H1 (cell line): ENCODE results near the gene KEL.

ENCODE experiments used
- ATF3 ChIP-seq: IDR thresholded peaks from 2 replicates; pipeline ENCODE4 v1.6.1; 2011; ENCODE audit warnings: low read depth, mild to moderate bottlenecking, low read length; ENCODE audit not compliant: insufficient read depth
- BCL11A ChIP-seq, 2 experiments: IDR thresholded peaks; one replicate each; pipeline ENCODE4 v1.6.1; 2011; ENCODE audit warnings: low read depth in 2 of 2, low read length in 2 of 2, mild to moderate bottlenecking in 2 of 2
- CTBP2 ChIP-seq: IDR thresholded peaks from 2 replicates; pipeline ENCODE4 v1.7.0; 2011; ENCODE audit warnings: borderline replicate concordance, mild to moderate bottlenecking, moderate library complexity, mixed read lengths, low read length; ENCODE audit not compliant: insufficient read depth, insufficient read length
- EP300 ChIP-seq, 2 experiments: IDR thresholded peaks; 1 replicate in 1 of 2; 2 replicates in 1 of 2; pipeline ENCODE4 v1.6.1; 2011 to 2012; ENCODE audit warnings: low read depth in 2 of 2, low read length in 2 of 2, mild to moderate bottlenecking in 2 of 2, borderline replicate concordance in 1 of 2, inconsistent platforms in 1 of 2, moderate library complexity in 1 of 2
- EZH2 ChIP-seq: fragments of 200-600 bp; sonication (generic); IDR thresholded peaks from 2 replicates; pipeline ENCODE4 v1.7.1; 2012; ENCODE audit warnings: low read depth, mild to moderate bottlenecking, moderate library complexity, low read length, inconsistent platforms; ENCODE audit not compliant: severe bottlenecking
- JUN ChIP-seq: IDR thresholded peaks from 2 replicates; pipeline ENCODE4 v1.6.1; 2011; ENCODE audit warnings: low read depth, mild to moderate bottlenecking, improper control_type of control experiment, low read length
- POLR2A ChIP-seq, 2 experiments: IDR thresholded peaks; 1 replicate in 1 of 2; 2 replicates in 1 of 2; pipeline ENCODE4 v1.6.1; 2011; ENCODE audit warnings: low read depth in 2 of 2, low read length in 2 of 2, mild to moderate bottlenecking in 2 of 2; ENCODE audit errors: control extremely low read depth in 1 of 2
- RFX5 ChIP-seq: IDR thresholded peaks from 2 replicates; pipeline ENCODE4 v1.6.1; 2011; ENCODE audit warnings: low read depth, low read length, improper control_type of control experiment, borderline replicate concordance
- SUZ12 ChIP-seq: fragments of 200-600 bp; sonication (generic); IDR thresholded peaks from 2 replicates; pipeline ENCODE4 v1.6.1; 2012; ENCODE audit warnings: mild to moderate bottlenecking, inconsistent platforms, low read length, moderate library complexity, mixed read lengths
- TBP ChIP-seq: IDR thresholded peaks from 2 replicates; pipeline ENCODE4 v1.6.1; 2011; ENCODE audit warnings: low read depth, low read length, improper control_type of control experiment
- TF ChIP-seq, protein P1 (sequence below), 3 experiments: IDR thresholded peaks; 1 replicate in 2 of 3; 2 replicates in 1 of 3; pipeline versions ENCODE4 v1.5.1 to v1.6.1; 2011; ENCODE audit warnings: low read length in 3 of 3, mild to moderate bottlenecking in 3 of 3, inconsistent platforms in 2 of 3, low read depth in 1 of 3, moderate library complexity in 1 of 3; ENCODE audit not compliant: insufficient read depth in 1 of 3; ENCODE audit errors: control extremely low read depth in 1 of 3

DNA sequence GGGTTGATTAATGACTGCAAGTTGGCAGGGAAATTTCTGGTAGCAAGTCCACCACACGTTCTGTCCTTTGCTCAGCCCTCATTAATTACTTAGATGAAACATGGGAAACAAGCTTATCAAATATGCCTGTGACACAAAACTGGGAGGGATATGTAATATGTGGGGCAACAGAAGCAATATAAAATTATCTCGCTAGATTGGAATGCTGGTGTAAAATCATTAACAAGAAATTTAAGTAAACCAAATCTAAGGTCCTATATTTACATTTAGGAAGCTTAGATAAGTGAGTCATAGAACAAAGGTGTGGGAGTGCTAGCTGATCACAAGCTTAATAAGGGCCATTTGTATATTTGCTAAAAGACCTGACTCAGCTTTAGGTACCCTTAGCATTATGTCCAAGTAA lies 52.1 kb downstream of the KEL start:
- TF ChIP-seq ATF3 (no peak), SUZ12 (no peak), BCL11A (IDR thresholded peaks at IDR 0.05; ENCODE audit: low read depth in 2 of 2, low read length in 2 of 2) (no peak), POLR2A (IDR thresholded peaks at IDR 0.05; ENCODE audit: control extremely low read depth in 1 of 2, low read depth in 2 of 2, low read length in 2 of 2) (no peak), TBP (no peak), JUN (no peak), CTBP2 (no peak), EP300 (IDR thresholded peaks at IDR 0.05; ENCODE audit: borderline replicate concordance in 1 of 2, low read depth in 2 of 2, low read length in 2 of 2) (no peak), RFX5 (no peak), EZH2 (no peak)
- TF ChIP-seq, protein P1, sequence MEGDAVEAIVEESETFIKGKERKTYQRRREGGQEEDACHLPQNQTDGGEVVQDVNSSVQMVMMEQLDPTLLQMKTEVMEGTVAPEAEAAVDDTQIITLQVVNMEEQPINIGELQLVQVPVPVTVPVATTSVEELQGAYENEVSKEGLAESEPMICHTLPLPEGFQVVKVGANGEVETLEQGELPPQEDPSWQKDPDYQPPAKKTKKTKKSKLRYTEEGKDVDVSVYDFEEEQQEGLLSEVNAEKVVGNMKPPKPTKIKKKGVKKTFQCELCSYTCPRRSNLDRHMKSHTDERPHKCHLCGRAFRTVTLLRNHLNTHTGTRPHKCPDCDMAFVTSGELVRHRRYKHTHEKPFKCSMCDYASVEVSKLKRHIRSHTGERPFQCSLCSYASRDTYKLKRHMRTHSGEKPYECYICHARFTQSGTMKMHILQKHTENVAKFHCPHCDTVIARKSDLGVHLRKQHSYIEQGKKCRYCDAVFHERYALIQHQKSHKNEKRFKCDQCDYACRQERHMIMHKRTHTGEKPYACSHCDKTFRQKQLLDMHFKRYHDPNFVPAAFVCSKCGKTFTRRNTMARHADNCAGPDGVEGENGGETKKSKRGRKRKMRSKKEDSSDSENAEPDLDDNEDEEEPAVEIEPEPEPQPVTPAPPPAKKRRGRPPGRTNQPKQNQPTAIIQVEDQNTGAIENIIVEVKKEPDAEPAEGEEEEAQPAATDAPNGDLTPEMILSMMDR (IDR thresholded peaks at IDR 0.05; ENCODE audit: control extremely low read depth in 1 of 3, insufficient read depth in 1 of 3, low read depth in 1 of 3, low read length in 3 of 3) = no peak
